Neural cell (in vitro differentiated cells): ENCODE results near the gene SERPINA9. TPM values are rescaled to one million over a fixed set of nuclear protein-coding genes. Genes with fewer than 3 reads are reported as not detected.

Experiments
- H2AFZ ChIP-seq: fragments of 200-600, 300-800 bp; sonication (generic), shearing (Covaris generic); 2 replicates; pipeline ENCODE4 v1.6.0; 2014; ENCODE audit warnings: low read depth, mild to moderate bottlenecking, antibody characterized with exemption, low read length, moderate library complexity
- H3F3A ChIP-seq: fragments of 200-600 bp; shearing (Covaris generic); 2 replicates; pipeline ENCODE4 v1.6.1; 2016; ENCODE audit warnings: mild to moderate bottlenecking, moderate library complexity, mixed read lengths, antibody characterized with exemption, low read length; ENCODE audit not compliant: insufficient read depth, poor library complexity, severe bottlenecking
- H3K27ac ChIP-seq: fragments of 200-600, 300-800 bp; sonication (generic), shearing (Covaris generic); 2 replicates; pipeline ENCODE4 v1.5.1; 2014; ENCODE audit warnings: mild to moderate bottlenecking, low read length, moderate library complexity
- H3K27me3 ChIP-seq: fragments of 300-800, 200-600 bp; sonication (generic), shearing (Covaris generic); 2 replicates; pipeline ENCODE4 v1.6.0; 2014; ENCODE audit warnings: mild to moderate bottlenecking, low read depth, low read length, moderate library complexity; ENCODE audit not compliant: insufficient read depth
- H3K36me3 ChIP-seq: fragments of 300-800, 200-600 bp; sonication (generic), shearing (Covaris generic); 2 replicates; pipeline ENCODE4 v1.5.1; 2014; ENCODE audit warnings: mild to moderate bottlenecking, antibody characterized with exemption, low read length, moderate library complexity; ENCODE audit not compliant: insufficient read depth
- H3K4me2 ChIP-seq: fragments of 300-800, 200-600 bp; sonication (generic), shearing (Covaris generic); 2 replicates; pipeline ENCODE4 v1.6.0; 2014; ENCODE audit warnings: mild to moderate bottlenecking, low read length
- H3K4me3 ChIP-seq: fragments of 300-800, 200-600 bp; sonication (generic), shearing (Covaris generic); 2 replicates; pipeline ENCODE4 v1.5.1; 2014; ENCODE audit warnings: mild to moderate bottlenecking, low read length, moderate library complexity
- H3K79me2 ChIP-seq: fragments of 200-600 bp; shearing (Covaris generic); replicated peaks from 2 replicates; pipeline ENCODE4 v1.6.0; 2014; ENCODE audit warnings: mild to moderate bottlenecking, low read length, moderate library complexity; ENCODE audit not compliant: insufficient read depth
- H3K9ac ChIP-seq: fragments of 300-800, 200-600 bp; sonication (generic), shearing (Covaris generic); 2 replicates; pipeline ENCODE4 v1.6.1; 2016; ENCODE audit warnings: mild to moderate bottlenecking, low read length, mixed read lengths
- H3K9me2 ChIP-seq: fragments of 200-600 bp; shearing (Covaris generic); 2 replicates; pipeline ENCODE4 v1.6.1; 2016; ENCODE audit warnings: mild to moderate bottlenecking, low read length, mixed read lengths; ENCODE audit not compliant: insufficient read depth
- H3K9me3 ChIP-seq: fragments of 200-600, 300-800 bp; sonication (generic), shearing (Covaris generic); 2 replicates; pipeline ENCODE4 v1.6.1; 2016; ENCODE audit warnings: mild to moderate bottlenecking, mixed run types, low read length, moderate library complexity, mixed read lengths
- H4K20me1 ChIP-seq: fragments of 200-600 bp; shearing (Covaris generic); 2 replicates; pipeline ENCODE4 v1.6.1; 2016; ENCODE audit warnings: mild to moderate bottlenecking, mixed run types; ENCODE audit not compliant: insufficient read depth
- EP300 ChIP-seq: fragments of 450-650 bp; conservative IDR thresholded peaks from 2 replicates; pipeline ENCODE4 v1.6.1; 2014; ENCODE audit warnings: antibody characterized with exemption, mild to moderate bottlenecking, moderate library complexity; ENCODE audit not compliant: poor library complexity, severe bottlenecking
- EZH2 ChIP-seq: fragments of 200-600, 300-800 bp; shearing (Covaris generic), sonication (generic); IDR thresholded peaks from 2 replicates; pipeline ENCODE4 v1.6.1; 2014; ENCODE audit warnings: antibody characterized with exemption, low read length, borderline replicate concordance, mild to moderate bottlenecking; ENCODE audit not compliant: insufficient read depth, poor library complexity, severe bottlenecking
- MXI1 ChIP-seq: fragments of 450-650 bp; conservative IDR thresholded peaks from 2 replicates; pipeline ENCODE4 v1.6.1; 2014; ENCODE audit warnings: antibody characterized with exemption, mild to moderate bottlenecking; ENCODE audit not compliant: poor library complexity, severe bottlenecking
- POLR2AphosphoS5 ChIP-seq: IDR thresholded peaks from 2 replicates; pipeline ENCODE4 v1.6.1; 2012
- RAD21 ChIP-seq: fragments of 450-650 bp; conservative IDR thresholded peaks from 2 replicates; pipeline ENCODE4 v1.6.1; 2014; ENCODE audit warnings: antibody characterized with exemption, mild to moderate bottlenecking, moderate library complexity
- SMC3 ChIP-seq: fragments of 450-650 bp; conservative IDR thresholded peaks from 2 replicates; pipeline ENCODE4 v1.6.1; 2014; ENCODE audit warnings: antibody characterized with exemption, mild to moderate bottlenecking, moderate library complexity; ENCODE audit not compliant: poor library complexity
- TAF1 ChIP-seq: IDR thresholded peaks from 2 replicates; pipeline ENCODE4 v1.6.1; 2012; ENCODE audit warnings: low read depth
- polyA plus RNA-seq: library from polyadenylated mRNA; depleted of rRNA; stranded (reverse); fragments of >200 nt; gene quantifications from 2 replicates; pipeline ENCODE4 v1.2.3, GENCODE V29; 2014
- TF ChIP-seq, protein P1 (sequence below): IDR thresholded peaks from 2 replicates; pipeline ENCODE4 v1.6.1; 2012; ENCODE audit warnings: borderline replicate concordance
- TF ChIP-seq, protein P2 (sequence below): fragments of 450-650 bp; IDR thresholded peaks from 2 replicates; pipeline ENCODE4 v1.5.1; 2014; ENCODE audit warnings: antibody characterized with exemption, mild to moderate bottlenecking, moderate library complexity; ENCODE audit not compliant: poor library complexity, severe bottlenecking

SERPINA9 gene
- polyA plus RNA-seq, 1 donor from 2014 or later: not detected

DNA sequence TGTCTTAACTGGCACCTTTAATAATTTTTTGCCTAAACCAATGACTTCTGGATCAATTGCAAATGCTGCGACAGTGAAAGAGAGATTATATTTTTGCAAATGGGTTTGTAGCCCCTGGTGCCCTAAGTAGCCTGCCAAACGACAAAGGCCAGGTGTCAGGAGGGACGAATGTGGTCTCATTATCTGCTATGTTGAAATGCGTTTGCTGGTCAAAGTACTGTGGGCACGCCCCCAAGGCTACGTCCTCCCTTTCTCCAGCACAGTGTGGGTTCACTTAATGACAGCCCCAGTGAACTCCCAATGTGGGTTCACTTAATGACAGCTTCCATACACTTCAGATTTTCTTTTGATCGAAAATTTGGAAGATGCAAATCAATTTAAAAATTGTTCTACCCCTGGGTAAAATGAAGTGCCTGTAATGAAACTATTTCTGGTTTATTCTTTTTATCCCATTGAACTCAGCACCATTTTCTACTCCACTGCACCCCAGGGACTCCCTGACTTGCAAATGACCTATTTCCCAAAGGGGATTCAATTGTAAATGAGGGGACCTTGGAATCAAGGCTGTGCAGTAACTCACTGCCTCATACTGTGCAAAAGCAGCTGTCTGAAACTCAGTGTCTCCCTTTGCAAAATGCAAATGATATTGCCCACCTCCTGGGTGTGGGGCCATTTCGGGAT is 24.8 kb downstream of the SERPINA9 start:
- Histone ChIP-seq H3K27me3 (no peaks in the 10 kb centered on the region), H3K36me3 (no peaks in the 10 kb centered on the region), H3K4me2 (no peak overlapping the region), H3F3A (no peaks in the 10 kb centered on the region), H3K27ac (no peak overlapping the region), H3K79me2 (no peaks in the 10 kb centered on the region), H3K4me3 (no peak overlapping the region), H3K9ac (no peak overlapping the region), H3K9me2 (no peaks in the 10 kb centered on the region), H4K20me1 (no peaks in the 10 kb centered on the region), H3K9me3 (no peaks in the 10 kb centered on the region), H2AFZ (no peak overlapping the region)
- TF ChIP-seq SMC3 (no peak), RAD21 (no peak), POLR2AphosphoS5 (no peak), MXI1 (no peak)
- TF ChIP-seq, protein P1, sequence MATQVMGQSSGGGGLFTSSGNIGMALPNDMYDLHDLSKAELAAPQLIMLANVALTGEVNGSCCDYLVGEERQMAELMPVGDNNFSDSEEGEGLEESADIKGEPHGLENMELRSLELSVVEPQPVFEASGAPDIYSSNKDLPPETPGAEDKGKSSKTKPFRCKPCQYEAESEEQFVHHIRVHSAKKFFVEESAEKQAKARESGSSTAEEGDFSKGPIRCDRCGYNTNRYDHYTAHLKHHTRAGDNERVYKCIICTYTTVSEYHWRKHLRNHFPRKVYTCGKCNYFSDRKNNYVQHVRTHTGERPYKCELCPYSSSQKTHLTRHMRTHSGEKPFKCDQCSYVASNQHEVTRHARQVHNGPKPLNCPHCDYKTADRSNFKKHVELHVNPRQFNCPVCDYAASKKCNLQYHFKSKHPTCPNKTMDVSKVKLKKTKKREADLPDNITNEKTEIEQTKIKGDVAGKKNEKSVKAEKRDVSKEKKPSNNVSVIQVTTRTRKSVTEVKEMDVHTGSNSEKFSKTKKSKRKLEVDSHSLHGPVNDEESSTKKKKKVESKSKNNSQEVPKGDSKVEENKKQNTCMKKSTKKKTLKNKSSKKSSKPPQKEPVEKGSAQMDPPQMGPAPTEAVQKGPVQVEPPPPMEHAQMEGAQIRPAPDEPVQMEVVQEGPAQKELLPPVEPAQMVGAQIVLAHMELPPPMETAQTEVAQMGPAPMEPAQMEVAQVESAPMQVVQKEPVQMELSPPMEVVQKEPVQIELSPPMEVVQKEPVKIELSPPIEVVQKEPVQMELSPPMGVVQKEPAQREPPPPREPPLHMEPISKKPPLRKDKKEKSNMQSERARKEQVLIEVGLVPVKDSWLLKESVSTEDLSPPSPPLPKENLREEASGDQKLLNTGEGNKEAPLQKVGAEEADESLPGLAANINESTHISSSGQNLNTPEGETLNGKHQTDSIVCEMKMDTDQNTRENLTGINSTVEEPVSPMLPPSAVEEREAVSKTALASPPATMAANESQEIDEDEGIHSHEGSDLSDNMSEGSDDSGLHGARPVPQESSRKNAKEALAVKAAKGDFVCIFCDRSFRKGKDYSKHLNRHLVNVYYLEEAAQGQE: no peak
- TF ChIP-seq, protein P2, sequence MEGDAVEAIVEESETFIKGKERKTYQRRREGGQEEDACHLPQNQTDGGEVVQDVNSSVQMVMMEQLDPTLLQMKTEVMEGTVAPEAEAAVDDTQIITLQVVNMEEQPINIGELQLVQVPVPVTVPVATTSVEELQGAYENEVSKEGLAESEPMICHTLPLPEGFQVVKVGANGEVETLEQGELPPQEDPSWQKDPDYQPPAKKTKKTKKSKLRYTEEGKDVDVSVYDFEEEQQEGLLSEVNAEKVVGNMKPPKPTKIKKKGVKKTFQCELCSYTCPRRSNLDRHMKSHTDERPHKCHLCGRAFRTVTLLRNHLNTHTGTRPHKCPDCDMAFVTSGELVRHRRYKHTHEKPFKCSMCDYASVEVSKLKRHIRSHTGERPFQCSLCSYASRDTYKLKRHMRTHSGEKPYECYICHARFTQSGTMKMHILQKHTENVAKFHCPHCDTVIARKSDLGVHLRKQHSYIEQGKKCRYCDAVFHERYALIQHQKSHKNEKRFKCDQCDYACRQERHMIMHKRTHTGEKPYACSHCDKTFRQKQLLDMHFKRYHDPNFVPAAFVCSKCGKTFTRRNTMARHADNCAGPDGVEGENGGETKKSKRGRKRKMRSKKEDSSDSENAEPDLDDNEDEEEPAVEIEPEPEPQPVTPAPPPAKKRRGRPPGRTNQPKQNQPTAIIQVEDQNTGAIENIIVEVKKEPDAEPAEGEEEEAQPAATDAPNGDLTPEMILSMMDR: no peak

DNA sequence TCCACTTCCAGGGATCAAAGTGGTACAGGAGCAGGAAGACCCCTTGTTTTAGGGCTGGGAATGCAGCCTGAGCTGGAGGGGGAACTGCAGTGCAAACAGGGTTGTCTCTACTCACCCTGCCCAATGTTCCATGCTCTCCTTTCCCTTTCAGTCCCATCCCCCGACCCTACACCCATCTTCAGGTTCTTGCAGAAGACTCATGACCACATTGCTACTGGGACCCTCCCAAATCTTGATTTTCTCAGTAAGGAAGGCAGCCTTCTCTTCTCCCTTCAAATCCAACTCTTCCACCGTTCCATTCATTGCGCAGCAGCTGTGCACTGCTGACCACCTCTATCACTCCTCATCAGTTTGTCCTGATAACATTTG is 25.3 kb downstream of the SERPINA9 start:
- Histone ChIP-seq H3K79me2 (no peaks in the 10 kb centered on the region), H3K4me2 (no peak overlapping the region), H4K20me1 (no peaks in the 10 kb centered on the region), H3K27ac (no peak overlapping the region), H3K9me3 (no peaks in the 10 kb centered on the region), H3F3A (no peaks in the 10 kb centered on the region), H3K9ac (no peak overlapping the region), H3K27me3 (no peaks in the 10 kb centered on the region), H3K36me3 (no peaks in the 10 kb centered on the region), H3K4me3 (no peak overlapping the region), H2AFZ (no peak overlapping the region), H3K9me2 (no peaks in the 10 kb centered on the region)
- TF ChIP-seq MXI1 (no peak), TAF1 (no peak), POLR2AphosphoS5 (no peak), SMC3 (no peak), EZH2 (no peak), EP300 (no peak), RAD21 (no peak)
- TF ChIP-seq, protein P1: no peak
- TF ChIP-seq, protein P2: no peak
